Gastroesophageal sphincter (tissue), 3 donors: ENCODE data around the gene LRP1B.

ENCODE experiments used
- CTCF ChIP-seq, 4 experiments: fragments of 200-600 bp in 2 of 4; fragments of 450-650 bp in 2 of 4; sonication (generic) in 1 of 4; IDR thresholded peaks; one replicate each; pipeline ENCODE4 v1.5.1; 2017 to 2019; ENCODE audit warnings: antibody characterized with exemption in 4 of 4, mild to moderate bottlenecking in 2 of 4, moderate library complexity in 2 of 4
- POLR2AphosphoS5 ChIP-seq: sonication (generic); formaldehyde crosslinking; IDR thresholded peaks from one replicate; pipeline ENCODE4 v1.6.1; 2017; ENCODE audit warnings: antibody characterized with exemption

- no peak for TF ChIP-seq CTCF (IDR thresholded peaks at IDR 0.05)
- no peak for TF ChIP-seq POLR2AphosphoS5
Measured at GRCh38 chr2:141062031-141062430, 1068.8 kb downstream of the LRP1B start.
